Adrenal gland (tissue), 5 donors: ENCODE measurements around the gene ADAM10.

Experiments used
- POLR2A ChIP-seq, 2 donors: fragments of 450-650 bp; IDR thresholded peaks; one replicate each; pipeline ENCODE4 v1.6.1; 2017; ENCODE audit warnings: antibody characterized with exemption in 2 of 2, mild to moderate bottlenecking in 2 of 2, moderate library complexity in 1 of 2
- TF ChIP-seq, protein P1 (sequence below), 6 experiments: fragments of 450-650 bp in 4 of 6; fragments of 200-600 bp in 2 of 6; sonication (generic) in 1 of 6; IDR thresholded peaks; 1 replicate in 5 of 6; 2 replicates in 1 of 6; pipeline versions ENCODE4 v1.5.1 to v1.8.0; 2016 to 2021; ENCODE audit warnings: antibody characterized with exemption in 6 of 6, mild to moderate bottlenecking in 2 of 6, moderate library complexity in 1 of 6
- donor health status: DM: no; HTN: no; CAD: no.

DNA sequence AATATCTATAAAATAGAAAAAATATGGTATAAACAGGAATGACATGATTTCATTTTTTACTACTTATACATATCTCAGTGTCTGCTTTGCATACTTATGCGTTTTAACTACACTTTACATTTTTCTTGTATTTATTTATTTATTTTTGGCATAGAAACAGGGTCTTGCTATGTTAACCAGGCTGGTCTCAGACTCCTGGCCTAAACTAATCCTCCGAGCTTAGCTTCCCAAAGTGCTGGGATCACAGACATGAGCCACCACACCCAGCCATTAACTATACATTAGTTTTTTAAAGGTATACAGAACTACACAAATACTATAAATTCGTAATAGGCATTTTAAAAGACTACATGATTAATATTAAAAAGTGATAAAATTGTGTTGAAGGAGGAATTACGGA is 9.1 kb downstream of the ADAM10 start:
- TF ChIP-seq, protein P1, sequence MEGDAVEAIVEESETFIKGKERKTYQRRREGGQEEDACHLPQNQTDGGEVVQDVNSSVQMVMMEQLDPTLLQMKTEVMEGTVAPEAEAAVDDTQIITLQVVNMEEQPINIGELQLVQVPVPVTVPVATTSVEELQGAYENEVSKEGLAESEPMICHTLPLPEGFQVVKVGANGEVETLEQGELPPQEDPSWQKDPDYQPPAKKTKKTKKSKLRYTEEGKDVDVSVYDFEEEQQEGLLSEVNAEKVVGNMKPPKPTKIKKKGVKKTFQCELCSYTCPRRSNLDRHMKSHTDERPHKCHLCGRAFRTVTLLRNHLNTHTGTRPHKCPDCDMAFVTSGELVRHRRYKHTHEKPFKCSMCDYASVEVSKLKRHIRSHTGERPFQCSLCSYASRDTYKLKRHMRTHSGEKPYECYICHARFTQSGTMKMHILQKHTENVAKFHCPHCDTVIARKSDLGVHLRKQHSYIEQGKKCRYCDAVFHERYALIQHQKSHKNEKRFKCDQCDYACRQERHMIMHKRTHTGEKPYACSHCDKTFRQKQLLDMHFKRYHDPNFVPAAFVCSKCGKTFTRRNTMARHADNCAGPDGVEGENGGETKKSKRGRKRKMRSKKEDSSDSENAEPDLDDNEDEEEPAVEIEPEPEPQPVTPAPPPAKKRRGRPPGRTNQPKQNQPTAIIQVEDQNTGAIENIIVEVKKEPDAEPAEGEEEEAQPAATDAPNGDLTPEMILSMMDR (IDR thresholded peaks at IDR 0.05), result no peak
- no peak for TF ChIP-seq POLR2A (IDR thresholded peaks at IDR 0.05)
